Dermis blood vessel endothelial cell (primary cell): ENCODE results near the gene IFI44L. TPM values are rescaled to one million over a fixed set of nuclear protein-coding genes. Genes with fewer than 3 reads are reported as not detected.

Source experiments
- DNase-seq: peaks from one replicate; pipeline ENCODE4 v3.0.0; 2010
- total RNA-seq: library from RNA; depleted of rRNA; stranded (reverse); fragments of >200 nt; gene quantifications from 2 replicates; pipeline ENCODE4 v1.2.3, GENCODE V29; 2014

Gene IFI44L
- total RNA-seq, 1 donor from 2014 or later: 1.7 TPM

- peak; percentile 60 for DNase-seq
These were observed 25.5 kb downstream of the IFI44L start for GRCh38 chr1:78645723-78646122.

- no peak for DNase-seq
These were observed 27.0 kb downstream of the IFI44L start for GRCh38 chr1:78647238-78647637.

GRCh38 chr1:78649628-78650027, 29.4 kb downstream of the IFI44L start, which contains the start of gene IFI44:
TSS of gene IFI44 (plus strand) at chr1:78649831. CDS start at chr1:78650196, 365 bp downstream.
- peak; percentile 94 for DNase-seq

GRCh38 chr1:78650114-78650660, 29.9 kb downstream of the IFI44L start:
- peak; percentile 39 for DNase-seq

GRCh38 chr1:78651241-78651640, 31.0 kb downstream of the IFI44L start:
- DNase-seq: peak; percentile 79

- no peak for DNase-seq
These were observed 31.8 kb downstream of the IFI44L start for GRCh38 chr1:78652019-78652560.

GRCh38 chr1:78658901-78659300, 38.7 kb downstream of the IFI44L start:
- no peak for DNase-seq

- no peak for DNase-seq
These were observed 43.7 kb downstream of the IFI44L start for GRCh38 chr1:78663923-78664322.

- DNase-seq: no peak
These were observed 44.5 kb downstream of the IFI44L start for GRCh38 chr1:78664763-78665162.

- no peak for DNase-seq
These were observed 45.6 kb downstream of the IFI44L start for GRCh38 chr1:78665809-78666208.

- DNase-seq: no peak
These were observed 47.7 kb downstream of the IFI44L start for GRCh38 chr1:78667939-78668338.

- DNase-seq: no peak
These were observed 48.2 kb downstream of the IFI44L start for GRCh38 chr1:78668427-78668826.

GRCh38 chr1:78672428-78672827, 52.2 kb downstream of the IFI44L start:
- DNase-seq: no peak

GRCh38 chr1:78673120-78673519, 52.9 kb downstream of the IFI44L start:
- DNase-seq: no peak

- DNase-seq: peak; percentile 89
These were observed 56.2 kb downstream of the IFI44L start for GRCh38 chr1:78676347-78676982.

- no peak for DNase-seq
These were observed 56.7 kb downstream of the IFI44L start for GRCh38 chr1:78676993-78677392.

- no peak for DNase-seq
These were observed 57.5 kb downstream of the IFI44L start for GRCh38 chr1:78677788-78678187.

- no peak for DNase-seq
These were observed 58.1 kb downstream of the IFI44L start for GRCh38 chr1:78678324-78678723.

- no peak for DNase-seq
These were observed 61.0 kb downstream of the IFI44L start for GRCh38 chr1:78681265-78681664.

- no peak for DNase-seq
These were observed 62.2 kb downstream of the IFI44L start for GRCh38 chr1:78682496-78682895.

GRCh38 chr1:78683079-78683478, 62.8 kb downstream of the IFI44L start:
- DNase-seq: no peak

GRCh38 chr1:78687315-78687714, 67.1 kb downstream of the IFI44L start:
- no peak for DNase-seq

- DNase-seq: no peak
These were observed 67.7 kb downstream of the IFI44L start for GRCh38 chr1:78687914-78688313.

GRCh38 chr1:78688697-78689096, 68.4 kb downstream of the IFI44L start:
- peak; percentile 37 for DNase-seq
